22Rv1 (cell line): ENCODE measurements around the gene BTNL9.

Experiments
- ZFX ChIP-seq: fragments of 450-650 bp; IDR thresholded peaks from 2 replicates; pipeline ENCODE4 v1.6.1; 2017; ENCODE audit warnings: antibody characterized with exemption, borderline replicate concordance
- TF ChIP-seq, protein P1 (sequence below): fragments of 450-650 bp; IDR thresholded peaks from 2 replicates; pipeline ENCODE4 v1.5.1; 2017; ENCODE audit warnings: mild to moderate bottlenecking

DNA sequence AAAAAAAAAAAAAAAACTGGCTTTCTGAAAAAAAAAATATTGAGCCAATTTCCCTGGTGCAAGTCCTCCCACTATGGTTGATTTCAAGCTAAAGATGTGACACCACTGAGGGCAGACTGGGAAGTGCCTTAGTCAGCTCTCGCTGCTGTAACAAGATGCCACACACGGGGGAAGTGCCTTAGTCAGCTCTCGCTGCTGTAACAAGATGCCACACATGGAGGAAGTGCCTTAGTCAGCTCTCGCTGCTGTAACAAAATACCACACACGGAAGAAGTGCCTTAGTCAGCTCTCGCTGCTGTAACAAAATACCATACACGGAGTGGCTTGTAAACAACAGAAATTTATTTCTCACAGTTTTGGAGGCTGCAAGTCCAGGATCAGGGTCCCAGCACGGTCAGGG lies 23.4 kb downstream of the BTNL9 start:
- TF ChIP-seq, protein P1, sequence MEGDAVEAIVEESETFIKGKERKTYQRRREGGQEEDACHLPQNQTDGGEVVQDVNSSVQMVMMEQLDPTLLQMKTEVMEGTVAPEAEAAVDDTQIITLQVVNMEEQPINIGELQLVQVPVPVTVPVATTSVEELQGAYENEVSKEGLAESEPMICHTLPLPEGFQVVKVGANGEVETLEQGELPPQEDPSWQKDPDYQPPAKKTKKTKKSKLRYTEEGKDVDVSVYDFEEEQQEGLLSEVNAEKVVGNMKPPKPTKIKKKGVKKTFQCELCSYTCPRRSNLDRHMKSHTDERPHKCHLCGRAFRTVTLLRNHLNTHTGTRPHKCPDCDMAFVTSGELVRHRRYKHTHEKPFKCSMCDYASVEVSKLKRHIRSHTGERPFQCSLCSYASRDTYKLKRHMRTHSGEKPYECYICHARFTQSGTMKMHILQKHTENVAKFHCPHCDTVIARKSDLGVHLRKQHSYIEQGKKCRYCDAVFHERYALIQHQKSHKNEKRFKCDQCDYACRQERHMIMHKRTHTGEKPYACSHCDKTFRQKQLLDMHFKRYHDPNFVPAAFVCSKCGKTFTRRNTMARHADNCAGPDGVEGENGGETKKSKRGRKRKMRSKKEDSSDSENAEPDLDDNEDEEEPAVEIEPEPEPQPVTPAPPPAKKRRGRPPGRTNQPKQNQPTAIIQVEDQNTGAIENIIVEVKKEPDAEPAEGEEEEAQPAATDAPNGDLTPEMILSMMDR: no peak
- TF ChIP-seq ZFX: no peak
